Activated CD4-positive, alpha-beta T cell treated with anti-CD3 and anti-CD28 coated beads for 36 hours (primary cell): Measurements from ENCODE around the gene MED8. TPM values are rescaled to one million over a fixed set of nuclear protein-coding genes. Genes with fewer than 3 reads are reported as not detected.
"Not testable (repeated sequence)": the region's sequence is repeated elsewhere in the genome, so short reads cannot be mapped to it uniquely, and the experiment has no call there.

Experiments
- ATAC-seq: fragments of 200-7000 bp; cut with Tn5 transposase; one replicate; pipeline ENCODE4 v1.10.0; 2021; ENCODE audit warnings: mild to moderate bottlenecking, moderate library complexity
- CTCF ChIA-PET: fragments of 350-600 bp; sonication (Branson Sonifier 250); formaldehyde crosslinking; loops from one replicate; lab custom pipeline; 2021; ENCODE audit warnings: antibody characterized with exemption; lab: Charles Lee
- POLR2A ChIA-PET: fragments of 350-600 bp; sonication (Branson Sonifier 250); formaldehyde crosslinking; loops from one replicate; lab custom pipeline; 2021; ENCODE audit warnings: antibody characterized with exemption, inconsistent platforms; lab: Charles Lee
- DNase-seq: peaks from one replicate; pipeline ENCODE4 v3.0.0-alpha.2; 2020
- H3K27ac Mint-ChIP-seq: one replicate; pipeline ENCODE4 v1.8.0; 2021; ENCODE audit warnings: mixed read lengths
- H3K27me3 Mint-ChIP-seq: one replicate; pipeline ENCODE4 v1.8.0; 2021; ENCODE audit warnings: mixed read lengths
- H3K36me3 Mint-ChIP-seq: one replicate; pipeline ENCODE4 v1.8.0; 2021; ENCODE audit warnings: low read depth, mixed read lengths
- H3K4me1 Mint-ChIP-seq: one replicate; pipeline ENCODE4 v1.8.0; 2021; ENCODE audit warnings: mixed read lengths
- H3K4me3 Mint-ChIP-seq: one replicate; pipeline ENCODE4 v1.8.0; 2021; ENCODE audit warnings: mild to moderate bottlenecking, moderate library complexity, mixed read lengths
- H3K9me3 Mint-ChIP-seq: one replicate; pipeline ENCODE4 v1.8.0; 2021; ENCODE audit warnings: low read depth, mixed read lengths
- intact Hi-C, 2 experiments: fragments of 100-400 bp; cut with DNase I in 1 of 2; cut with micrococcal nuclease in 1 of 2; formaldehyde crosslinking; loops; one replicate each; pipeline versions ENCODE4 v1.14.2 to v1.15.1; 2022 to 2024; cut with DNase I, micrococcal nuclease
- total RNA-seq, 2 experiments: library from RNA; stranded (reverse); gene quantifications; one replicate each; pipeline ENCODE4 v1.2.3, GENCODE V29; 2021

The MED8 gene
- total RNA-seq, 2 experiments from 2014 or later = 32.3 to 36.6 TPM

- DNase-seq = no peak
- no peaks in the 10 kb centered on the region for H3K27me3 Mint-ChIP-seq
- peaks cover 7% of the 10 kb centered on the region for H3K4me1 Mint-ChIP-seq
- no peak for ATAC-seq
- H3K36me3 Mint-ChIP-seq = peaks cover 54% of the 10 kb centered on the region
- ChIA-PET CTCF (no interaction called here), POLR2A (interaction anchor here (0.7 kb wide), 1 partner anchor 689 kb away, joined by 4 read pairs; no protein-coding TSS in a partner anchor)
- no peaks in the 10 kb centered on the region for H3K9me3 Mint-ChIP-seq
- H3K27ac Mint-ChIP-seq = no peak overlapping the region
- intact Hi-C loops = loop anchor here in 1 of 2 experiments (10.0 kb wide), 1 partner anchor 927 kb away; the partner anchor contains the start of genes PPCS and ZMYND12
- no peak overlapping the region for H3K4me3 Mint-ChIP-seq
Measured at GRCh38 chr1:43382027-43382779, 7.4 kb downstream of the MED8 start.

DNA sequence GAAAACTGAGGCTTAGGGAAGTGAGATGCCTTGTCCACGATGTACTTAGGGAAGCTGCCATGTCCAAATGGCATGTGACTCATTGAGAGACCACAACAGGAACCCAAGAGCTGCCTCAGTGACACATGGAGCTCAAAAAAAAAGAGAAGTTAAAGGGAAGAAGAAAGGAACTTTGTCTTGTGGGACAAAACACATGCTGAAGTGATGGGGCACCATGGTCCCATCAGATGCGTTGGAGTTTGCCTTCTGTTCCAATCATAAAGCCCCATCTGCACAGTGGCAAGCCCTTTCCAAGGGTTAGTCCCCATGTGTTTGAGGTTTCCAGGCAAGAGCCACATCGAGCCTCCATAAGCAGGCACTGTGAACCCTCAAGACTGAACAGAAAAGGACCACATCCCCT is 8.0 kb downstream of the MED8 start:
- Mint-ChIP-seq H3K27me3 (no peaks in the 10 kb centered on the region), H3K4me1 (peaks cover 7% of the 10 kb centered on the region), H3K36me3 (peaks cover 49% of the 10 kb centered on the region), H3K27ac (no peak overlapping the region), H3K4me3 (no peak overlapping the region), H3K9me3 (no peaks in the 10 kb centered on the region)
- no peak for DNase-seq
- ATAC-seq = no peak
- POLR2A ChIA-PET = interaction anchor here (0.7 kb wide), 1 partner anchor 690 kb away, joined by 4 read pairs; no protein-coding TSS in a partner anchor
- CTCF ChIA-PET = no interaction called here
- intact Hi-C loops = loop anchor here in 1 of 2 experiments (10.0 kb wide), 1 partner anchor 927 kb away; the partner anchor contains the start of genes PPCS and ZMYND12

DNA sequence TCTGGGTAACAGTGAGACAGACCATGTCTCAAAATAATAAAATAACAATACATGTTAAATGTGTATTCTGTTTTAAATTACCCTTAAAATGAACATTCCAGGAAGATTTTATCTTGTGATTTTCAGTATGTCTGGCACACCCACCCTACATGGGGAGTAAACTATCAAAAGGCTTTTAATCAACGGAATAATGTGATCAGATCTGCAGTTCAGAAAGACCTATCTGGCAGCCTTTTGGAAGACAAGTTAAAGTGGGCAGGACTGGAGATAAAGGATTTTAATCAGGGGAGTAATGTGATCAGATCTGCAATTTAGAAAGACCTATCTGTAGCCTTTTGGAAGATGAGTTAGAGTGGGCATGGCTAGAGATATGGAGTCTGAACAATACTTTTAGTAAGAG is 10.1 kb downstream of the MED8 start:
- Mint-ChIP-seq H3K4me1 (peaks cover 7% of the 10 kb centered on the region), H3K4me3 (no peak overlapping the region), H3K36me3 (peaks cover 41% of the 10 kb centered on the region), H3K9me3 (no peaks in the 10 kb centered on the region), H3K27me3 (no peaks in the 10 kb centered on the region), H3K27ac (no peak overlapping the region)
- intact Hi-C loops = no loop called here
- DNase-seq (no peak), ATAC-seq (no peak)
- CTCF ChIA-PET = no interaction called here
- POLR2A ChIA-PET = no interaction called here

DNA sequence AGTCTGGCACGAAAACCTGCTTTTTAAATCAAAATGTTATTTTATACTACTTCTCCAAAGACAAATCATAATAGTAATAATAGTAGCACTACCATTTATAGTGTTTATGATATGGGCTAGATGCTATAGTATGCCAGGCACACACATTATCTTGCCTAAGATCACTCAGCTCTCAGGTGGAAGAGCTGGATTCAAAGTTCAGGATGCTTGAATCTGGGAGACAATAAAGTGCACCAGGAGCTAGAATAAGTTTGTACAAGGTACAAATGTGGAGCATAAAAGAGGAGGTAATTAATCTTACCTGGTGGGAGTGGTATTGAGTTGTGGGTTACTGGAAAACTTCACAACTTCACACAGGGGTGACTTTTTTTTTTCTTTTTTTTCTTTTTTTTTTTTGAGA is 11.8 kb downstream of the MED8 start:
- CTCF ChIA-PET = interaction anchor here (0.6 to 1.2 kb wide), 2 partner anchors 19 to 1930 kb away, joined by 3 read pairs; no protein-coding TSS in a partner anchor
- Mint-ChIP-seq H3K9me3 (no peaks in the 10 kb centered on the region), H3K36me3 (peaks cover 30% of the 10 kb centered on the region), H3K27ac (no peak overlapping the region), H3K4me3 (no peak overlapping the region), H3K4me1 (peaks cover 7% of the 10 kb centered on the region), H3K27me3 (no peaks in the 10 kb centered on the region)
- ATAC-seq (no peak), DNase-seq (no peak)
- intact Hi-C loops = no loop called here
- POLR2A ChIA-PET = no interaction called here

GRCh38 chr1:43376723-43377235 is 12.8 kb downstream of the MED8 start:
- intact Hi-C loops = no loop called here
- H3K9me3 Mint-ChIP-seq = no peaks in the 10 kb centered on the region
- H3K27me3 Mint-ChIP-seq = no peaks in the 10 kb centered on the region
- ChIA-PET POLR2A (interaction anchor here (0.5 kb wide), 1 partner anchor 617 kb away, joined by 3 read pairs; no protein-coding TSS in a partner anchor), CTCF (interaction anchor here (1.2 to 1.9 kb wide), 2 partner anchors 13 to 20 kb away, joined by 3 to 7 read pairs; partner anchors contain the start of genes MED8 and SZT2)
- DNase-seq = no peak
- ATAC-seq = no peak
- H3K36me3 Mint-ChIP-seq = peaks cover 22% of the 10 kb centered on the region
- no peak overlapping the region for H3K4me3 Mint-ChIP-seq
- H3K27ac Mint-ChIP-seq = no peak overlapping the region
- H3K4me1 Mint-ChIP-seq = peaks cover 5% of the 10 kb centered on the region

GRCh38 chr1:43373066-43373940 is 16.3 kb downstream of the MED8 start:
- H3K36me3 Mint-ChIP-seq = peaks cover 9% of the 10 kb centered on the region
- H3K27me3 Mint-ChIP-seq = no peaks in the 10 kb centered on the region
- intact Hi-C loops = no loop called here
- no peak overlapping the region for H3K27ac Mint-ChIP-seq
- DNase-seq = no peak
- CTCF ChIA-PET = interaction anchor here (1.4 kb wide), 1 partner anchor 27 kb away, joined by 5 read pairs; no protein-coding TSS in a partner anchor
- no peaks in the 10 kb centered on the region for H3K9me3 Mint-ChIP-seq
- H3K4me3 Mint-ChIP-seq = no peak overlapping the region
- H3K4me1 Mint-ChIP-seq = peaks cover 12% of the 10 kb centered on the region
- no peak for ATAC-seq
- POLR2A ChIA-PET = no interaction called here

- DNase-seq (no peak), ATAC-seq (no peak)
- H3K9me3 Mint-ChIP-seq = no peaks in the 10 kb centered on the region
- H3K36me3 Mint-ChIP-seq = peaks cover 9% of the 10 kb centered on the region
- H3K4me3 Mint-ChIP-seq = no peak overlapping the region
- peaks cover 13% of the 10 kb centered on the region for H3K4me1 Mint-ChIP-seq
- ChIA-PET POLR2A (interaction anchor here (0.6 to 0.7 kb wide), 2 partner anchors 17 to 1270 kb away, joined by 3 to 6 read pairs; partner anchors contain the start of gene MED8), CTCF (interaction anchor here (0.6 to 1.4 kb wide), 2 partner anchors 17 to 26 kb away, joined by 3 to 5 read pairs; no protein-coding TSS in a partner anchor)
- H3K27me3 Mint-ChIP-seq = no peaks in the 10 kb centered on the region
- no peak overlapping the region for H3K27ac Mint-ChIP-seq
- intact Hi-C loops = no loop called here
Measured at GRCh38 chr1:43372172-43372571, 17.4 kb downstream of the MED8 start.

GRCh38 chr1:43370564-43370963 is 19.0 kb downstream of the MED8 start:
- H3K27me3 Mint-ChIP-seq = no peaks in the 10 kb centered on the region
- intact Hi-C loops = no loop called here
- H3K4me3 Mint-ChIP-seq = no peak overlapping the region
- H3K9me3 Mint-ChIP-seq = no peaks in the 10 kb centered on the region
- peaks cover 21% of the 10 kb centered on the region for H3K4me1 Mint-ChIP-seq
- no peak overlapping the region for H3K27ac Mint-ChIP-seq
- DNase-seq (no peak), ATAC-seq (no peak)
- ChIA-PET POLR2A (interaction anchor here (0.6 kb wide), 1 partner anchor 179 kb away, joined by 4 read pairs; no protein-coding TSS in a partner anchor), CTCF (no interaction called here)
- peaks cover 18% of the 10 kb centered on the region for H3K36me3 Mint-ChIP-seq

- ATAC-seq, CTCF ChIA-PET, H3K27me3 Mint-ChIP-seq, POLR2A ChIA-PET, H3K27ac Mint-ChIP-seq, H3K4me3 Mint-ChIP-seq, H3K9me3 Mint-ChIP-seq, DNase-seq: not testable (repeated sequence)
- Mint-ChIP-seq H3K4me1 (peaks cover 26% of the 10 kb centered on the region), H3K36me3 (peaks cover 21% of the 10 kb centered on the region)
- intact Hi-C loops = loop anchor here in 1 of 2 experiments (2.0 to 10.0 kb wide), 6 partner anchors 447 to 1265 kb away; partner anchors contain the start of genes ATP6V0B, DPH2, SLC6A9 and YBX1
Measured at GRCh38 chr1:43369779-43370178, 19.8 kb downstream of the MED8 start.

GRCh38 chr1:43368646-43369020 is 21.0 kb downstream of the MED8 start:
- Mint-ChIP-seq H3K27me3 (no peaks in the 10 kb centered on the region), H3K9me3 (no peaks in the 10 kb centered on the region), H3K27ac (peak overlapping the region; percentile 93), H3K36me3 (peaks cover 33% of the 10 kb centered on the region), H3K4me3 (peak overlapping the region; percentile 90), H3K4me1 (peaks cover 29% of the 10 kb centered on the region)
- DNase-seq (peak; percentile 24), ATAC-seq (no peak)
- POLR2A ChIA-PET = interaction anchor here (0.6 to 2.6 kb wide), 4 partner anchors 10 to 92 kb away, joined by 3 to 14 read pairs (median 3); partner anchors contain the start of gene CDC20
- intact Hi-C loops = loop anchor here (1.0 to 10.0 kb wide), 13 partner anchors 10 to 1266 kb away; partner anchors contain the start of genes CDC20 (in 2 of the 2), ATP6V0B (in 1 of the 2), CFAP57 (in 1 of the 2) and DPH2 (in 1 of the 2)
- CTCF ChIA-PET = interaction anchor here (0.7 to 1.9 kb wide), 4 partner anchors 11 to 56 kb away, joined by 3 to 10 read pairs (median 4); partner anchors contain the start of gene CDC20
